Breast epithelium (tissue), 3 donors: ENCODE measurements around the gene ST8SIA5.

Experiments used
- POLR2A ChIP-seq: fragments of 450-650 bp; IDR thresholded peaks from one replicate; pipeline ENCODE4 v1.6.1; 2016; ENCODE audit warnings: antibody characterized with exemption, mild to moderate bottlenecking, moderate library complexity
- POLR2AphosphoS5 ChIP-seq, 3 donors: sonication (generic); formaldehyde crosslinking; IDR thresholded peaks; one replicate each; pipeline ENCODE4 v1.6.1; 2017; ENCODE audit warnings: antibody characterized with exemption in 3 of 3

- TF ChIP-seq POLR2A = no peak
- no peak for TF ChIP-seq POLR2AphosphoS5 (IDR thresholded peaks at IDR 0.05)
Measured at GRCh38 chr18:46731316-46731715, 25.5 kb downstream of the ST8SIA5 start.
